HAP-1 (cell line): ENCODE data around the gene MLH1.
A peak's percentile ranks its signal among the peaks of the same experiment; 100 is the strongest.
"Not testable (repeated sequence)": the region's sequence is repeated elsewhere in the genome, so short reads cannot be mapped to it uniquely, and the experiment has no call there.

Experiments
- DNase-seq, 2 experiments: peaks; one replicate each; pipeline ENCODE4 v3.0.0-alpha.2; 2016 to 2020; ENCODE audit warnings: low spot score in 2 of 2
- H3K27me3 ChIP-seq: fragments of 250-450 bp; sonication (Bioruptor Pico); 2 replicates; pipeline ENCODE4 v1.5.1; 2020; ENCODE audit warnings: low read depth, mild to moderate bottlenecking, moderate library complexity
- H3K36me3 ChIP-seq: fragments of 250-450 bp; sonication (Bioruptor Pico); replicated peaks from 2 replicates; pipeline ENCODE4 v1.5.1; 2020; ENCODE audit warnings: mild to moderate bottlenecking
- H3K4me1 ChIP-seq: fragments of 250-450 bp; sonication (Bioruptor Pico); 2 replicates; pipeline ENCODE4 v1.5.1; 2020; ENCODE audit warnings: mild to moderate bottlenecking
- H3K4me3 ChIP-seq: fragments of 250-450 bp; sonication (Bioruptor Pico); 2 replicates; pipeline ENCODE4 v1.5.1; 2020; ENCODE audit warnings: mild to moderate bottlenecking, moderate library complexity
- H3K9me3 ChIP-seq: fragments of 250-450 bp; sonication (Bioruptor Pico); 2 replicates; pipeline ENCODE4 v1.5.1; 2020; ENCODE audit warnings: mild to moderate bottlenecking, moderate library complexity
- in situ Hi-C: fragments of 300-500 bp; cut with MboI; formaldehyde crosslinking; loops from 3 replicates; pipeline ENCODE4 v1.14.3; 2020; ENCODE audit warnings: low sequenced_read_pairs, inconsistent platforms, mixed read lengths

Gene MLH1

GRCh38 chr3:36993326-36994283 is at the start of gene MLH1:
Gene MLH1 (plus strand): TSS chr3:36993518. CDS start chr3:36993548, 30 bp downstream.
- peaks cover 10% of the 10 kb centered on the region for H3K4me1 ChIP-seq
- H3K9me3 ChIP-seq, result no peaks in the 10 kb centered on the region
- in situ Hi-C loops, result no loop called here
- peak within 1 kb of the TSS; percentile 57 for H3K4me3 ChIP-seq
- DNase-seq, result peak; percentile 86 to 99
- no peaks in the 10 kb centered on the region for H3K27me3 ChIP-seq
- H3K36me3 ChIP-seq, result peaks cover 28% of the 10 kb centered on the region

- no peaks in the 10 kb centered on the region; the same call in 1 of the 2 replicates for H3K4me1 ChIP-seq
- H3K9me3 ChIP-seq, result peaks cover 12% of the 10 kb centered on the region
- no peak for DNase-seq
- in situ Hi-C loops, result no loop called here
- H3K27me3 ChIP-seq, result 0 out of 2 replicates have a peak, but pooled peaks cover 3% of the 10 kb centered on the region
- H3K36me3 ChIP-seq, result no peaks in the 10 kb centered on the region
- H3K4me3 ChIP-seq, result peak overlapping the region; percentile 13; the same call in 1 of the 2 replicates
Observed at GRCh38 chr3:36943601-36944000, 49.7 kb upstream of the MLH1 start.

DNA sequence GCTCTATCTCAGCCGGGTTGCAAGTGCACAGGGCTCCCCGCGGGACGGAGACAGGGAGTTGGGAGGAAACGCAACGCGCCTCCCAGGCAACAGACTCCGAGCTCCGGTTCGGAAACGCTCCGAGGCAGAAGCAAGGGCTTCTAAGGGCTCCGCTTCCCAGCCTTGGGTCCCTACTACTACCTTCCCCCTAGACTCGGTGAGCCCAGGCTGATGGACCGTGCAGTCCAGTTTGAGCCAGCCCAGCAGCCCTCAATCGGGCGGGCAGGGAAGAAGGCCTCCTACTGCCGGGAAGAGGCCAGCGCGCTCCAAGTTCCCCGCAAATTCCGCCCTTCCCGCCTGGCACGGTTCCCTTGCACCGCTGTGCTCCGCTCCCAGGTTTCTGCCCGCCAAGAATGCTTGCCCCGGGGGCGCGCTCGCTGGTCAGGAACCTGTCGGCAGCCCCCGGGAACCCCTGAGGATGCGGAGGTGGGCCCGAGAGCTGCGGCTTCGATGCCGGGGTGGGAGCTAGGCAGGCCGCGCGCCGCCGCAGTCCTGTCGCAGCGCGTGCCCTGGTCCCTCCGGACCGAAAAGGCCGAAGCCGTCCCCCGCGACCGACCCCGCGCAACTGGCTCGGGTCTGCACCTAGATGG is 49.2 kb upstream of the MLH1 start:
- Histone ChIP-seq H3K4me1 (peaks cover 3% of the 10 kb centered on the region; the same call in 1 of the 2 replicates), H3K4me3 (peak overlapping the region; percentile 13), H3K9me3 (peaks cover 15% of the 10 kb centered on the region), H3K36me3 (no peaks in the 10 kb centered on the region), H3K27me3 (0 out of 2 replicates have a peak, but pooled peaks cover 3% of the 10 kb centered on the region)
- DNase-seq, result peak in 1 of 2 experiments; percentile 42
- in situ Hi-C loops, result no loop called here

- peaks cover 15% of the 10 kb centered on the region for H3K9me3 ChIP-seq
- peak within 1 kb of the TSS; percentile 13 for H3K4me3 ChIP-seq
- peaks cover 7% of the 10 kb centered on the region for H3K4me1 ChIP-seq
- no peak for DNase-seq
- in situ Hi-C loops, result no loop called here
- 0 out of 2 replicates have a peak, but pooled peaks cover 3% of the 10 kb centered on the region for H3K27me3 ChIP-seq
- no peaks in the 10 kb centered on the region for H3K36me3 ChIP-seq
Observed at GRCh38 chr3:36944641-36945270, 48.6 kb upstream of the MLH1 start, which contains the start of gene TRANK1. Gene TRANK1 (minus strand): TSS chr3:36945054. CDS start chr3:36944809, 245 bp downstream.

DNA sequence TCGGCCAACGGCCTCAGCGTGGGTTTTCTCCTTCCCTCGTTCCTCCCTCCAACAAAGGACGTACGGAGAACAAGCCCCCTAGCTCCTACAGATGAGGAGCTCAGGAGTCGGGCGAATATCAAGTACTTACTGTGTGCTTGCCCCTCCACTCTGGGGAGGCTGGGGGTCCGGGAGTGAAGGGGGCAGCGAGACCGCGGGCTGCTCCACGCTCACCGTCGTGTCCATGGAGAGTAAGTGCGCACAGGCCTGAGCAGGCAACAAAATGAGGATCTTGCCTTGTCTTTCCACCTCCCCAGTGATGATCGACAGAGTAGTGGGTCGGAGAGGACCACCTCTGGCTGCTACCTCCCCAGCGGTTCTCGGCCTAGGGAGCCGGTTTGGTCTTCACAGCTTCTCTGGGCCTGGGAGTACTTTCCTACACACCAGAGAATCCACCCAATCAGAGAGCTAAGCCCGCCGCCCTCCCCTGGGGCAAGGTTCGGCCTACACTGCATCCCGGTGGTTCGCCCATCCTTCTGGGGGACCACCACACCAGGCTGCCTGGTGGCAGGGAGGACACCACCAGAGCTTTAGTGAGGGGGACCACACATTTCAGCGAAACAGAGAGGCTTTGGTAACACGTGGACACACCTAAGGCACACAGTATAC is 47.9 kb upstream of the MLH1 start:
- no peaks in the 10 kb centered on the region for H3K36me3 ChIP-seq
- peaks cover 15% of the 10 kb centered on the region for H3K9me3 ChIP-seq
- peaks cover 8% of the 10 kb centered on the region for H3K4me1 ChIP-seq
- H3K27me3 ChIP-seq, result 0 out of 2 replicates have a peak, but pooled peaks cover 3% of the 10 kb centered on the region
- no peak overlapping the region for H3K4me3 ChIP-seq
- in situ Hi-C loops, result no loop called here
- no peak for DNase-seq

GRCh38 chr3:36947814-36948213 is 45.5 kb upstream of the MLH1 start:
- H3K4me1 ChIP-seq, H3K4me3 ChIP-seq, in situ Hi-C loops, H3K27me3 ChIP-seq, DNase-seq, H3K36me3 ChIP-seq: not testable (repeated sequence)
- peaks cover 15% of the 10 kb centered on the region for H3K9me3 ChIP-seq

GRCh38 chr3:36954452-36955134 is 38.7 kb upstream of the MLH1 start:
- H3K4me1 ChIP-seq, result peaks cover 2% of the 10 kb centered on the region

DNA sequence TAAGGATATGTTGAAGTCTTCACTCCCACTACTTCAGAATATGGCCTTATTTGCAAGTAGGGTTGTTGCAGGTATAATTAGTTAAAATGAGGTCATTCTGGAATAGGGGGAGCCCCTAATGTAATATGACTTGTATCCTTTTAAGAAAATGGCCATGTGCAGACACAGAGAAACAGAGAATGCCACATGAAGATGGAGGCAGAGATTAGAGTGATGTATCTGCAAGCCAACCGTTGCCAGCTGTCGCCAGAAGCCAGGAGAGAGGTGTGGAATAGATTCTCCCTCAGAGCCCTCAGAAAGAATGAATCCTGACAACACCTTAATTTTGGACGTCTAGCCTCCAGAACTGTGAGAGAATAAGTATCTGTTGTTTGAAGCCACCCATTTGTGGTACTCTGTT is 37.2 kb upstream of the MLH1 start:
- no peaks in the 10 kb centered on the region for H3K36me3 ChIP-seq
- no peaks in the 10 kb centered on the region for H3K9me3 ChIP-seq
- no peak for DNase-seq
- no peak overlapping the region for H3K4me3 ChIP-seq
- peaks cover 4% of the 10 kb centered on the region for H3K27me3 ChIP-seq
- H3K4me1 ChIP-seq, result peaks cover 3% of the 10 kb centered on the region; the same call in 1 of the 2 replicates
- in situ Hi-C loops, result loop anchor here (25.0 kb wide), 1 partner anchor 219 kb away; no protein-coding TSS in a partner anchor

More at GRCh38 chr3:36954452-36955134, 38.7 kb upstream of the MLH1 start:
- no peak for DNase-seq
- Histone ChIP-seq H3K36me3 (no peaks in the 10 kb centered on the region), H3K27me3 (peaks cover 4% of the 10 kb centered on the region), H3K9me3 (no peaks in the 10 kb centered on the region), H3K4me3 (no peak overlapping the region)
- in situ Hi-C loops, result loop anchor here (25.0 kb wide), 1 partner anchor 217 kb away; no protein-coding TSS in a partner anchor

- H3K27me3 ChIP-seq, result peaks cover 4% of the 10 kb centered on the region
- in situ Hi-C loops, result loop anchor here (25.0 kb wide), 1 partner anchor 220 kb away; no protein-coding TSS in a partner anchor
- no peaks in the 10 kb centered on the region for H3K9me3 ChIP-seq
- DNase-seq, result no peak
- H3K4me1 ChIP-seq, result peaks cover 3% of the 10 kb centered on the region; the same call in 1 of the 2 replicates
- H3K4me3 ChIP-seq, result no peak overlapping the region
- H3K36me3 ChIP-seq, result no peaks in the 10 kb centered on the region
Observed at GRCh38 chr3:36957063-36957462, 36.3 kb upstream of the MLH1 start.

DNA sequence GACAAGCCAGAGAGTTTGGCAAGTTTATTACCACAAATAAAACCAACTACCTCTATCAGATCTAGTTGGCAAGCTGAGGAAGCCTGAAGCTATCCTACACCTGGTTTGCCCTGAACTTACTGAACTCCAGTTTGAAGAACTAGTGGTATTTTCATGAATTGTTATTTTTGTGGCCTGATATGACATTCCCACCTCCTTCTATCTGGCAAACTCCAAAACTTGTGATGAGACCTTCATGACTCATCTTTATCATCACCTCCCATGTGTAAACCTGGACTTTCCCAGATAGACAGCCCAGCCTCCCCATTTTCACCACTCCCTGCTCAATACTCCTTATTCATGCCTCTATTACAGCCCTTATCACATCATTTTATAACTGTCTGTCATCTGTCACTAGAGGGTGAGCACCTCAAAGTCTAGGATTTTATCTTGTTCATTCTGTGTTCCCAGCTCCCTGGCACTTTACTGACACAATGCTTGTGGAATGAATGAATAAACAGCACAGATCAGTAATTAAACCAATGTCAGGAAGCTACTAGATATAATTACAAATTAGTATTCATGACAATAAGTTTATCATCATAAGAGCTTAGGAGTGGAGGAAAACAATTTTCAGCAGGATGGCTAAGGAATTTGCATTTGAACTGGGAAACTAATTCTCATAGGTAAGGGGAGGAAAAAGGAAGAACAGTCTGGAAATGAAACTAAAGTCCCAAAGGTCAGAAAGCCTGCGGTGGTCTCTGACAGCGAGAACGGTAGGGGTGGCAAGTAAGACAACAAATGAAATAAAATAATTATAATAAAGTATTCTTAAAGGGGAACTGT is 35.2 kb upstream of the MLH1 start:
- no peaks in the 10 kb centered on the region for H3K36me3 ChIP-seq
- no peak for DNase-seq
- H3K9me3 ChIP-seq, result no peaks in the 10 kb centered on the region
- in situ Hi-C loops, result loop anchor here (25.0 kb wide), 1 partner anchor 221 kb away; no protein-coding TSS in a partner anchor
- peaks cover 3% of the 10 kb centered on the region; the same call in 1 of the 2 replicates for H3K4me1 ChIP-seq
- no peak overlapping the region for H3K4me3 ChIP-seq
- H3K27me3 ChIP-seq, result peaks cover 4% of the 10 kb centered on the region

DNA sequence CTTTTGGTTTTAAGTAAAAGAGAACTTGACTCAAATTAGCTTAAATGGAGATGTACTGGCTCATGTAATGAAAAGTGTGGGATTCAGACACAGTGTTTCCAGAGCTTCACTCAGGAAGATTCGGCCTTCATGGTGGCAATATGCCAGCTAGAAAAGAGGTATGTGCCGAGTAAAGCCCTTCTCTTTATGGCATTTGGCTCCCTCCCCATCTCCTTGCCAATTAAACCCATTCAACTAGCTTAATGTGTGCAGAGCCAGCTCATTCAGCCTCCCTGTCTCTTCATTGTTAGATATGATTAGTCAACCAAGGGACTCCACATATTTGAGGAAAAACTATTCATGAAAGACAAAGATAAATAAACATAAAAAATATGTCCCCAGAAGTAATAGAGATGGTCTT is 33.5 kb upstream of the MLH1 start:
- in situ Hi-C loops, result loop anchor here (25.0 kb wide), 1 partner anchor 223 kb away; no protein-coding TSS in a partner anchor
- Histone ChIP-seq H3K4me3 (no peak overlapping the region), H3K36me3 (no peaks in the 10 kb centered on the region), H3K4me1 (peaks cover 3% of the 10 kb centered on the region; the same call in 1 of the 2 replicates), H3K27me3 (no peaks in the 10 kb centered on the region), H3K9me3 (no peaks in the 10 kb centered on the region)
- DNase-seq, result peak in 1 of 2 experiments; percentile 42
